ENCODE measurements around the gene LDLRAD4.

Gene LDLRAD4

DNA sequence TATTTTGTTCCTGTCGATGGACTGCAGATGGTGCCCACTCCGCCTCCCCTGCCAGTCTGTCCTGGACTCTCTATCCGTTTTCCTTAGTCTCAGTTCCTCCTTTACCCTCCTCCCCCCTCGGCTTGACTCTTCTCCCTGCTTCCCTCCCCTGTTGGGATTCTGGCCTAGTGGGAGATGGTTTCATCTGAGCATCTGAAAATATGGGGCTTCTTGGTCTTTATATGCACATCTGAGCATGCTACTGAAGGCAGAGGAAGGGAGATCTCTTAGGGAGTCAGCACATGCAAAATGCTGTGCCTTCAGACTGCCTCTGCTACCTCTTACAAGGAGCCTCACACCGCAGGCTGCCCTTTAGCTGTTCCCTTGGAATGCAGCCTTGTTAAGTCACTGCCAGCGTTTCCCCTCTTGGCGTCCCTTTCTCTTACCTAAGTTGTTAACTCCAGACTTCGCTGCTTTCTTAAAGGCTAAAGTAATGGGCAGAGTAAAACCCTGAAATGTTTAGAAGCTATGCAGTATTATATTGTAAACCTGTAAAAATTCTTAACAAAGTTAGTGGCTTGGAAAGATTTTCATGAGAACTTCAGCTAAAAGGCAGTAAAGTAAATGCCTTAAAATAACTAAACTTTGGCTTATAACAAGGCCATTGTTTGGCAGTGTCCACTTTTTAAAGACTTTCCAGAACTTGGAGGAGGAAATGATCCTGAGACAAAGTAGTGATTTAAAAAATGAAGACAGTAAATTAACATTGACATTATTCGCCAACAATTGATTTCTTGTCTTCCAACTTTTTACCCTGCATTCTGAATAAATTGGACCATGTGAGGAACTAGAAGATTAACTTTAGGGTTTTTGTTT lies 49.8 kb downstream of the LDLRAD4 start:
- no peak for DNase-seq

GRCh38 chr18:13269013-13269280 lies 50.4 kb downstream of the LDLRAD4 start:
- no peak for DNase-seq

DNA sequence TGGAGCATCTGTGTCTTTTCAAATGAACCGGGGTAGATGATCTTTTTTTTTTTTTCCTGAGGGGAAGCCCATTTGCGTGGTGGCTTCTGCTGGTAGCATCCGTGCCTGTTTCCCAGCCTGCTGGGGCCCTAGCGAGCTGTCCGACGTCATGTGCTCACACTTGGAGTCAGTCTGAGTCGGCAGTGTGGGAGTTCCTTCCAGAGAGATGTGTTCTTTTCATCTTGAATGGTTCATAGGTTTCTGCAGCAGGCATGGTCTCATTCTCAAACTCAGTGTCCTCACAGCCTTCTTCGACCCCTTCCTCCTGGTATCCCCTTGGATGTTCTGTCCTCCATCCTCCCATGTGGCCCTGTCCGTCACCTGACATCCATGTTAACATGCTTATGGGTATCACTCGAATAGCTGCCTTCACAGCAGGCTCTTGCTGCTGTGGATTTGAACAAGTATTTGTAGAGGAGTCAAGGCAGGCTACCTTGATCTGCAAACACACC lies 51.0 kb downstream of the LDLRAD4 start:
- DNase-seq: no peak

DNA sequence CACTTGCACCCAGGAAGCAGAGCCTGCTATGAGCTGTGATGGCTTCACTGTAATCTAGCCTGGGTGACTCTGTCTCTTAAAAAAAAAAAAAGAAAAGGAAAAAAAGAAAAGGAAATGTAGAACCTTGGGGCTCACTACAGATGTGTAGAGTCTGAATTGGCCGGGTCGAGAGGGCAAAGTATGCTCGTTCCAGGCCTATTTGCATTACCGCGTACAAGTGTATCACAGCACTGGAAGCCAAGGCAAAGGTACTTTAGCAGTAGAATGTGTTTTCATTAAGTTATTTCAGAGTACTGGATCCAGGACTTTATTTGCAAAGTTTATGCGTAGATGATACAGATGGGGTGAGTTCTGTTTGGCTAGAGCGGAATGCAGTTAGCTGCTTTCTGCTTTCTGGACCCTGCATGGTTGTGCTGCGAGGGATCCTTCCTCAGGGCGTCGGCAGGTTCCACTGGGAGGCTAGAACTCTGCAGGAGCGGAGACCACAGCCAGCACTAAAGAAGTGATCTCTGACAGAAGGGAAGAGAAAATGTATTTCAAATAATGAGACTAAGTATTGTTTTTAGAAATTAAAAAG lies 51.8 kb downstream of the LDLRAD4 start:
- no peak for DNase-seq

GRCh38 chr18:13271302-13271911 lies 52.8 kb downstream of the LDLRAD4 start:
- DNase-seq: no peak

GRCh38 chr18:13272416-13272815 lies 53.9 kb downstream of the LDLRAD4 start:
- no peak for DNase-seq

GRCh38 chr18:13273800-13274199 lies 55.2 kb downstream of the LDLRAD4 start:
- no peak for DNase-seq

DNA sequence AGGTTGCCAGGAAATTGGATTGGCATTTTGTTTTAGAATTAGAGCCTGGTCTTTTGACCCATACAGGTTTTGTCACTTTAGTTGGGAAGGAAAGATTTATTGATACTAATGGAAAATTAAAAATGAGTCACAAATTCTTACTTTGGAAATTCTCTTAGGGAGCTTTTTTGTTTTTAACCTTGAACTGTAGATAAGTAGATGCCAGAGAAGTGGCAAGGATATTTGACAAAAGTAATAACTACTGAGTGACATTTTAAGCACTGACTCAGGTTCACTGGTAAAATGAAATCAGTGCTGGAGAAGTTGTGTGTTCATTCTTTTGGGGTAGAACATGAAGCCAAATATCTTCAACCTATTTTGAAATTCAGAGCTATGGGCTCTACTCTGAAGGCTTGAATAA lies 56.5 kb downstream of the LDLRAD4 start:
- DNase-seq: no peak

GRCh38 chr18:13276530-13277520 lies 58.3 kb downstream of the LDLRAD4 start:
- DNase-seq: no peak

GRCh38 chr18:13278062-13278630 lies 59.6 kb downstream of the LDLRAD4 start:
- DNase-seq: no peak

DNA sequence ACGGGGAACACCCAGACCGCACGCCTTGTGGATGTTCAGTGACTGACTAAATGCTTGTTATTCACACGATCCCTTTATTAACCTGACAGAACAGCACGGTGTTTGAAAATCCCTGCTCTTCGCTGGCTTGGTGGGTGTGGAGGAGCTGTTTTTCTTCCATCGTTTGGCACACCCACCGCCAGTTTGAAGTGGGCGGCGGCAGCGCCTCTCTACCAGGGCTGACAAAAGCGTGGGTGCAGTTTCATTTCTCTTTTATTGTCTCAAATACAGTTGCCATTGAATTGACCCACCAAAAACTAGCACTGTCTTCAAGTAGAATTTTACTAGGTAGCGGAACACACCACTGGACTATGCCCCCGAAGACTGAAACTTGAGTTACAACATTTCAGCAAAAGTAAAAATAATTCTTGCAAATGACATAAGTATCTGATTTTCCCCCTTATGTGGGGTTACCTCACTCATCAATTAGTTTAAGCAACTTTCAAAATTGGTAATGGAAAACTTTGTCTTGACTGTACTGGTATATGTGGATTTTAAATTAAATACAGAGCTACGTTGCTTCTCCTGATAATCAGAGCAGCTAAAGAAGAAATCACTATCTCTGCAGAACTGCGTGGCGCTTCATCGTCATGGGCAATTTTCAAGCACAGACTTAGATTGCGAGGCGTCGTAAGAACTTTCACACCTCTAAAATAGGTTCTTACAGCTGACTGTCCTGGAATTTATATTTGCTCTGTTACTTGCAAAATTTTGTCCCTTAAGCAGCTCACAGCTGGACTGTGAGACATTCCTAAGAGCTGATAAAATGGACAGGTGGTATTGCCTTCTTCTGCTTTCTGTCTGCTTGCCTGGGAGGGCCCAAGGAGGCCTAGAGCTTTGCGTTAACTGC lies 60.9 kb downstream of the LDLRAD4 start:
- no peak for DNase-seq

- DNase-seq: no peak
These were observed 61.7 kb downstream of the LDLRAD4 start for GRCh38 chr18:13280070-13280795.

DNA sequence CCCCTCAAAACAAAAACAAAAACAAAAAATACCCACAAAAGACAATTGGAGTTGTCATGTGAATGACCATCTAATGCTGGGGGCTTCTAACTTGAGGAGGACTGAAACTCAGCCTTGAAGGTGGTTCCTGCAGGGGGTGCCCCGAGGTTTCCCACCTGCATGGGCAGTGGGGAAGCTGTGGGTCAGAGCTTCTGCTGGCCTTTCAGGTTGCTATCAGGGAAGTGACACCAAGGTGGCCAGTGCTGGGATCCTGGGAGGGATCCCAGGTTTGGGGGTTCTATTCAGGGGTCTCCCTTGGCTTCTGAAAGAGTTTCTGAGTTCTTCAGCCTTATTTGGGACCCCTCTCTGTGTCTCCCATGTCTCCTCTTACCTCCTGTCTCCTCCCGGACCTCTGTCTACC lies 62.8 kb downstream of the LDLRAD4 start:
- no peak for DNase-seq

- no peak for DNase-seq
These were observed 65.2 kb downstream of the LDLRAD4 start for GRCh38 chr18:13283746-13284145.

- DNase-seq: no peak
These were observed 65.9 kb downstream of the LDLRAD4 start for GRCh38 chr18:13284330-13285027.

GRCh38 chr18:13285874-13286273 lies 67.3 kb downstream of the LDLRAD4 start:
- no peak for DNase-seq

DNA sequence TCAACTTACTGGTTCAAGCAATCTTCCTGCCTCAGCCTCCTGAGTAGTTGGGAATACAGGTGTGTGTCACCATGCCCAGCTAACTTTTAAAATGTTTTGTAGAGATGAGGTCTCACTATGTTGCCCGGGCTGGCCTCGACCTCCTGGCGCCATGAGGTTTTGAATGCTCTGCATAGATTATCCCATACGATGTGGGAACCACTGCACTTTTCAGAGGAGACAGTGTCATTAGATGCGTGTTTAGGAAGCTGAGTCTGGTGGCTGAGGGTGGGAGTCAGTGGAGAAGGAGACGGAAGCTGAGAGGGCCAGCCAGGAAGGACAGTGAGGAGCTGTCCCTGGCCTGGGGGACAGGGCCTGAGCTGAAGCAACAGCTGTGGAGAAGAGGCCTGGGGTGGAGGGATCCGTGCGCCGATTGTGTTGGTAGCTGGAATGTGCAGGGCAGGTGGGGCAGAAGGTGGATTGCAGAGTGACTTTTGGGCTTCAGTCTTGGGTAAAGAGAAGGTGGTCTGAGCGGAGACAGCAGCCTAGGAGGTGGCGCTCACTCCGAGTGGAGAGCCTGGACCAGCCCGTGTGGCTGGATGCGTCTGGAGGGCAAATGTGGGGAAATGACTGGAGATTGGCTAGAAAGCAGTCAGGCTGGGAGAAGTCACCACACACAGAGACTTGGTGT lies 68.0 kb downstream of the LDLRAD4 start:
- no peak for DNase-seq

GRCh38 chr18:13287372-13287771 lies 68.8 kb downstream of the LDLRAD4 start:
- DNase-seq: no peak

DNA sequence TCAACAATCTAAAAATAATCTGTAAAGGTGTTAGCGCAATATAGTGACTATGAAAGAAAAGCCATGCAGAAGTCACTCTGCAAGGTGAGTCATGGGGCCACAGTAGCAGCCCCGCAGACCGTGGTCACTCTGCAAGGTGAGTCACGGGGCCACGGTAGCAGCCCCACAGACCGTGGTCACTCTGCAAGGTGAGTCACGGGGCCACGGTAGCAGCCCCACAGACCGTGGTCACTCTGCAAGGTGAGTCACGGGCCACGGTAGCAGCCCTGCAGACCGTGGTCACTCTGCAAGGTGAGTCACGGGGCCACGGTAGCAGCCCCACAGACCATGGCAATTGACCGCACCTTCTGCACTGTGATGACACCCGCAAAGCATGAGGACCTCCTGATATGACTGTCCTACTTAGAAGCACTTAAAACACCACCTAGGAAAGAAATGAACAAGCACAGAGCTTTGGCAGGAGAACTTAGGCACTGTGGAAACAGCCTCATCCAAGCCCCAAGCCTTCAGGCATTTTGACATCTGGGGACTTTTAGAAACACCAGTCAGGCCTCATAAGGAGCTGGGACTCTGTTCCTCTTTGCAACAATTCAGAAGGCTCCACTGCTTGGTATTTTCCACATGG lies 70.1 kb downstream of the LDLRAD4 start:
- DNase-seq: no peak

All from SHP77 treated with DMSO at 0.1 percent for 48 hours (cell line).